SJSA1 (cell line): ENCODE data around the gene BACH2. TPM values are rescaled to one million over a fixed set of nuclear protein-coding genes. Genes with fewer than 3 reads are reported as not detected.

Experiments used
- DNase-seq, 2 experiments: peaks; one replicate each; pipeline ENCODE4 v3.0.0-alpha.2; 2015 to 2020; ENCODE audit warnings: low spot score in 2 of 2, low read depth in 1 of 2
- H3K27ac ChIP-seq: fragments of 250-450 bp; sonication (Bioruptor Pico); 2 replicates; pipeline ENCODE4 v1.5.1; 2020; ENCODE audit warnings: mild to moderate bottlenecking, moderate library complexity
- H3K27me3 ChIP-seq: fragments of 250-450 bp; sonication (Bioruptor Pico); replicated peaks from 2 replicates; pipeline ENCODE4 v1.5.1; 2020; ENCODE audit warnings: mild to moderate bottlenecking, moderate library complexity
- H3K36me3 ChIP-seq: fragments of 250-450 bp; sonication (Bioruptor Pico); 2 replicates; pipeline ENCODE4 v1.5.1; 2020; ENCODE audit warnings: mild to moderate bottlenecking
- H3K4me1 ChIP-seq: fragments of 250-450 bp; sonication (Bioruptor Pico); replicated peaks from 2 replicates; pipeline ENCODE4 v1.6.1; 2021; ENCODE audit warnings: mild to moderate bottlenecking
- H3K4me3 ChIP-seq: fragments of 250-450 bp; sonication (Bioruptor Pico); 2 replicates; pipeline ENCODE4 v1.5.1; 2020; ENCODE audit warnings: mild to moderate bottlenecking
- H3K9me3 ChIP-seq: fragments of 250-450 bp; sonication (Bioruptor Pico); replicated peaks from 2 replicates; pipeline ENCODE4 v1.5.1; 2020; ENCODE audit warnings: mild to moderate bottlenecking
- total RNA-seq: library from RNA; depleted of rRNA; stranded (reverse); fragments of >200 nt; shearing (Covaris generic); gene quantifications from 2 replicates; pipeline ENCODE4 v1.2.3, GENCODE V29; 2014

Gene BACH2
- total RNA-seq, 1 experiment from 2014 or later = 1.3 TPM

DNA sequence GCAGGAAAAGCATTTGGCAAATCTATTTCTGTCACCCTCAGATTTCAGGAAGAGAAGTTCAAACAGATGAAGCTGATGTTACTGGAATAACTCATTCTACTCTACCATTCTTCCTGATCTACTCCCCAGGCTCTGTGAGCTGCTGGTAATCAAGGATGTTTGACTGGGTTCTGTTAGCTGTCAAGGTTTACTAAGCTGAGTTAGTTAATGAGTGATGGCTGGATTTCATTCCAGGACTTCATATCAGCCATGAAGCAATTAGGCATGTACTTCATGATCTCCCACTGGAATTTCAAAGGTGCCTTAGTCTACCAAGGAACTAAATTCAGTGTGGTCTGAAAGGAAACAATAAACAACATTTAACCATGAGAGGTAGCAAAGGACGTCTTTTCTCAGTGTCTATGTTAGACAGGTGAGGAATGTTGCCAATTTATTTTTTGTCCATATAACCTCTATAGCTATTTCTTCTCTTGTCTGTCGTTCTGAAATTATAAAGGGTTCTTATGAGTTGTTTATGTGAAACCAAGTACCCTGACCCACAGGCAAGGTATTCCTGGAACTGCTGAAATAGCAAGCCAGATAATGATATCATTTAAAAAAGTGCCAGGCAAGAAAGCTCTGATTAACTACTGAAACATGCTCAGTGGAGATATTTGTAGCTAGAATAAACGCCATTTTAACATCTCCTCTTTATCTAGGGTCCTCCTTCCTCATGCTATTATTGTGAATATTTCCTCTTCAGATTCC, 112.9 kb downstream of the BACH2 start:
- Histone ChIP-seq H3K27ac (no peak overlapping the region), H3K4me3 (no peak overlapping the region), H3K36me3 (no peaks in the 10 kb centered on the region), H3K9me3 (no peaks in the 10 kb centered on the region), H3K4me1 (peaks cover 28% of the 10 kb centered on the region), H3K27me3 (no peaks in the 10 kb centered on the region)
- DNase-seq = no peak

DNA sequence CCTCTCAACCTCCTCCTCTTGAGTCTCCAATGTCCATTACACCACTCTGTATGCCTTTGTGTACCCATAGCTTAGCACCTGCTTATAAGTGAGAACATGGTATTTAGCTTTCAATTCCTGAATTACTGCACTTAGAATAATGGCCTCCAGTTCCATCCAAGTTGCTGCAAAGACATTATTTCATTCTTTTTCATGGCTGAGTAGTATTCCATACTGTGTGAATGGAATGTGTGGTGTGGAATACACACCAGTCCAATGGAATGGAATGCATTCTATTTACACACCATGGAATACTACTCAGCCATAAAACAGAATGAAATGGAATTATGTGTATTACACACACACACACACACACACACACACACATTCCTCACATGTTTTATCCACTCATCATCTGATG, 116.1 kb downstream of the BACH2 start:
- H3K36me3 ChIP-seq = no peaks in the 10 kb centered on the region
- H3K27me3 ChIP-seq = no peaks in the 10 kb centered on the region
- H3K4me1 ChIP-seq = peaks cover 45% of the 10 kb centered on the region
- no peak overlapping the region for H3K4me3 ChIP-seq
- DNase-seq = no peak
- H3K27ac ChIP-seq = no peak overlapping the region
- no peaks in the 10 kb centered on the region for H3K9me3 ChIP-seq

DNA sequence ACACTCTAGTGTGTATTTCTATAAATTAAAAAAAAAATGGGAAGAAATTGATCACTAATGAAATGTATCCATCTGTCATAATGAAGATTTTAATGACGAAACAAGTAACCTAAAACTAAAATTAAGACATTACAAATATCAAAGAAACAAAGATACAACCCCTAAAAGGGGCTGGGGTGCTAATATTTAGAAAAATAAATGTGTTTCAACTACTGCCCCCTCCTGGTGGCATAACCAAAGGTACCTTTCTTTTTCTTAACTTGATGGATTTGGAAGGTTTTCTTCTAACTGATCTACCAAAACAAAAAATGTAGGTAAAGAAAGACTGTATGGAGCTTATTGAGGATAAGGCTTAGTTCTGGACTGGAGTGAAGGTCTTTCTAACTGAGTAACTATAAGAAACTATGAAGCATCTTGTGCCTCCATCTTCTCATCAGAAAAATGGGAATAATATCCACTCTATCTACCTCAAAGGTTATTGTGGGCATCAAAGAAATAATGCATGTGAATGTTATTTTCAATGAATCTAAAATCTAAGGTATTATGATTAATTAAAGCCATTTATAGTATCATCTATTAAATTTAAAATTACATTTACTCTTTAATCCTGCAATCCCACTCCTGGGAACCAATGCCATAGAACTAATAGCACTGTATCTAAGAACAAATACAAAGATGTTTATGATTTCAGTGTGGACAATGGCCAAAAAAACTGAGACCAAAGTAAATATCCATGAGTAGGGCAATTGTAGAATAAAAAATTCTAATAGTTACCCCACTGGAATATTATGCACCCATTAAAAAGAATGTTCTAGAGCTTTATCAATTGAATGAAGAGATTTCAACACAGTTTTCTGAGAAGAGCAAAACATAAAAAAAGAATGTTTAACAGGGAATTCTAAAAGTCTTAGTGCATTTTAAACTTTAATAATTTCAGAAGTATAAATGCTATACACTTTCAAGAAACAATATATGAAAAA, 117.2 kb downstream of the BACH2 start:
- peak in 1 of 2 experiments; percentile 36 for DNase-seq
- no peak overlapping the region for H3K4me3 ChIP-seq
- peaks cover 35% of the 10 kb centered on the region for H3K4me1 ChIP-seq
- H3K27ac ChIP-seq = no peak overlapping the region
- H3K9me3 ChIP-seq = no peaks in the 10 kb centered on the region
- no peaks in the 10 kb centered on the region for H3K27me3 ChIP-seq
- no peaks in the 10 kb centered on the region for H3K36me3 ChIP-seq

DNA sequence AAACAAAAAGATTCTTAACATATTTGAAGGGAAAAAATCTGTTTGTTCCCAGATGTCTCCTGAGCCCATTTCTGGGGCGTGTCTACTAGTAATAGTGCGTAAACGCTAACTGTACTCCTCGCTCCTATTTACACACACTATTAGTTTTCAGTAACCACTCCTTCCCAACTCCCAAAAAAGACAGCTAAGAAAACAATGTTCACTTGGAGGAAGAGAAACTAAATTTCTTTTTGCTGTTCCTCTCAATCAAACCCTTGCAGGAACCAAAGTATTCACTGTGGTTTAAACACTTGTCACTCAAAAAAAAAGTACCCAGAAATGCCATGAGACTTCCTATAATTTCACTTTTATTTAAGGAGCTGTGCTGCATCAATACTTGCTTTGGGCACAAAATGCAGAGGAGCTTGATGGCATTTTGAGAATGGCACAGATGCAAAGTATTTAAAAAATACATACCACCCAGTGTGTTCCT, 118.2 kb downstream of the BACH2 start:
- Histone ChIP-seq H3K4me3 (no peak overlapping the region), H3K4me1 (peaks cover 24% of the 10 kb centered on the region), H3K9me3 (no peaks in the 10 kb centered on the region), H3K36me3 (no peaks in the 10 kb centered on the region), H3K27me3 (no peaks in the 10 kb centered on the region), H3K27ac (no peak overlapping the region; the same call in 1 of the 2 replicates)
- peak in 1 of 2 experiments; percentile 50 for DNase-seq

DNA sequence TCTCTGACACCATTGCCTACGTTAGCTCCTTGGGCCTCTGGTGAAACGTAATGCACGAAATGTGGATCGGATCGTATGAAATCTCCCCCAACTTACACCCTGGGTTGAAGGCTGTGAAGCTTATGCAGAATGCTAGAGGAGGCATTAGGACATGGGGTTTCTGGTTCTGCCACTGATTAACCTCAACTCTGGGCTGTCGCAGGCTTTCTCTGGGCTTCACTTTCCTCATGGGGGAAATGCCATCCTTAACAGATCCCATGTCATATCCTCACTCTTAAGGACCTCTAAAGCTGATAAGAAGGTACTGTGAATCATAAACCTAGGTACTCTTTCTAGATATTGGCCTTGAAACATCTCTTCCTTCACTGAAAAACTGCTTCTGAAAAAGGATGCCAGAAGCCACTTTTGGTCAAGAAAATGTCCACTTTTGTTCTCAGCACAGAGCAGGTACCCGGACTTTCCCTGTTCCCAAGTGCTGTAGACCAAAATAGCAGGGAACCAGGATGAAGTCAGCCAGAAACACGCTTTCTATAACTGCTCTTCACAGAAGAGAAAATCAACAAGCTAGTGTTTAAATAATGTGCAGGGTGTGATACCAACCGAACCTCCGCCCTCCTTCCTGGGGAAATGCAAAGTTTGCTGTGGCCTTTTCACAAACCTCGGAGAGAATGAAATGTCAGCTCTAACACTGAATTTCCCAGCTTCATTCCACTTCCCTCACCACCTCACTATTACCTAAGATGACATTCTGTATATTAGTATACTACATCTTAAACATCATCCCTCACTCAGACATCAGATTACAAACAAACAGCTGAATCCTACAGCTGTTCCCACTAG, 118.9 kb downstream of the BACH2 start:
- Histone ChIP-seq H3K36me3 (no peaks in the 10 kb centered on the region), H3K9me3 (no peaks in the 10 kb centered on the region), H3K4me3 (no peak overlapping the region), H3K27ac (peak overlapping the region; percentile 4; the same call in 1 of the 2 replicates), H3K27me3 (no peaks in the 10 kb centered on the region), H3K4me1 (peaks cover 23% of the 10 kb centered on the region)
- DNase-seq = no peak

DNA sequence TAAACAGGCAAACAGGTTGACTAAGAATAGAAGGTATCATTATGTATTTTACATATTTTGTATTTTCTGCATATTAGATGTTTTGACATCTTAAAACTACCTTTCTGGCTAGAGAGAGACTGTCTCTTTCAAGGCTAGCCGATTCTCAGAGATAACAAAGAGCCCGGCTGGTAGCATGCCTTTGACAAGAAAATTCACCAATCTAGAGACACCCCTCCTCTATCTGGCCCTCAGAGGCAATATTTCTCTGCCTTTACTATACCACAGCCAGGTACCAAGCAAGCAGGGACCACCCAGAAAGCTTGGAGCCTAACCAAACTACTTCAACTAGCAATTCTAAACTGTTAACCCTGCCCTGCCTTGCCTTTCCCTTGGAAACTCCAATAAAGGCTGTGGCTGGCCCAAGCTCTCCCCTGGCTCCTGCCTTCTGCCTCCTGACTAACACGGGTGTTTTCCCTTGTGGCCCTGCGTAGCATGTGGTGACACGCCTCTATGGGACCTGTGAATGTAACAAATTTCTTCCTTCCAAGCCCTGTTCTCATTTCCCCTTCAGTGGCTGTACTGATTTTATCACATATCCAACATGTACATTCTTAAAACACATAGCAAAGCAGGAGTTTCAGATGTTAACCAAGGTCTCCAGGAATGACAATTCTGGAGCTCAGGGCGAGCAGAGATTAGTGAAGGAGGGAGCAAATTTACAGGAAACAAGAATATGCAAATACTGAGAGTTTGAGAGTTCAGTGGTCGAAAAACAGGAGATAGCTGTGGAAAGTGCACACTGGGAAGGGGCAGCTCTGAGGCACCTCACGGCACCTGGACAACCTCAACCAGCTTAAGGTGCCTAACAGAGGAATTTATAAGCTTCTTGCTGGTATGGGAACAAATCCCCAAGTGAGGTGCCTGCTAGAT, 120.8 kb downstream of the BACH2 start:
- Histone ChIP-seq H3K27ac (no peak overlapping the region), H3K4me3 (no peak overlapping the region), H3K27me3 (no peaks in the 10 kb centered on the region), H3K4me1 (peaks cover 23% of the 10 kb centered on the region), H3K36me3 (no peaks in the 10 kb centered on the region), H3K9me3 (no peaks in the 10 kb centered on the region)
- peak in 1 of 2 experiments; percentile 24 for DNase-seq

DNA sequence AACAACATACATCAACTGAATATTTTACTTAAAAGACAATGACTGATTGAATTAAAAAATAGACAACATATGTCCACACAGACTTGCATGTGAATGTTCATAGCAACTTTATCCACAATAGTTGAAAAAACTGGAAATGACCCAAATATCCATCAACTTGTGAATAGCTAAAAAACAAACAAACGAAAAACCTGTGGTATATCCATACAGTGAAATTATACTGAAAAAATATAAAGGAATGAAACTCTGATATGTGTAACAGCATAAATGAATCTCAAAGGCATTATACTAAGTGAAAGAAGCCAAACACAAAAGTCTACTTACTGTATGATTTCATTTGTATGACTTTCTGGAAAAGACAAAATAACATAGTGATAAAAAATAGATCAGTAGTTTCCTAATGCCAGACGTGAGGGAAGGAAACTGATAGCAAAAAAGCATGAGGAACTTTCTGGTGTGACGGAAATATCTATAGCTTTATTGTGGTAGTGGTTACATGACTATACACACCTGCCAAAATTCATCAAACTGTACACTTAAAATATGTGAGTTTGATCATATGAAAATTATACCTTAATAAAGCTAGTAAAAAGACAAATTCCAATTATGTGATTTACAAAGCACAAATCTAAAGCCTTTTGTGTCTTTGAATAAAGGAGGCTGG, 123.2 kb downstream of the BACH2 start:
- Histone ChIP-seq H3K36me3 (no peaks in the 10 kb centered on the region), H3K4me3 (no peak overlapping the region), H3K27me3 (no peaks in the 10 kb centered on the region), H3K4me1 (peaks cover 21% of the 10 kb centered on the region), H3K9me3 (no peaks in the 10 kb centered on the region), H3K27ac (no peak overlapping the region)
- DNase-seq = no peak

DNA sequence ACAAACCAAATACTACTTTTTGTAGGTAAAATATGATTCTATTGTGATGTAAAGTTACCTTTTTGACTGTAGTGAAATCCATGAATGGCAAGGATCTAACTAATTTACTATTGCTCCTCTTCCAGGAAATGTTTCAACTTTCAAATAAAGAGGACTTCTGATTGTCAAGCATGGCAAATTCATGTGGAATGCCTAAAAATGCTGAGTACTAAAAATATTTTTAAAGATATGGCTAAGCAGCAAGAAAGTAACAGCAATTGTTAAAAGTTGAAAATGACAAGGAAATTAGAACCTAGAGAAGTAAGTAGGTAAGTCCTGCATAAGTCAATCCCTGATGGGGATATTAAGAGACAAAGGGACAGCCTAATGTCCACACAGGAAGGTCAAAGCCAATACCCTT, 126.0 kb downstream of the BACH2 start:
- H3K4me1 ChIP-seq = peaks cover 5% of the 10 kb centered on the region
- no peak overlapping the region for H3K4me3 ChIP-seq
- H3K9me3 ChIP-seq = no peaks in the 10 kb centered on the region
- H3K36me3 ChIP-seq = no peaks in the 10 kb centered on the region
- DNase-seq = no peak
- H3K27me3 ChIP-seq = no peaks in the 10 kb centered on the region
- H3K27ac ChIP-seq = no peak overlapping the region

DNA sequence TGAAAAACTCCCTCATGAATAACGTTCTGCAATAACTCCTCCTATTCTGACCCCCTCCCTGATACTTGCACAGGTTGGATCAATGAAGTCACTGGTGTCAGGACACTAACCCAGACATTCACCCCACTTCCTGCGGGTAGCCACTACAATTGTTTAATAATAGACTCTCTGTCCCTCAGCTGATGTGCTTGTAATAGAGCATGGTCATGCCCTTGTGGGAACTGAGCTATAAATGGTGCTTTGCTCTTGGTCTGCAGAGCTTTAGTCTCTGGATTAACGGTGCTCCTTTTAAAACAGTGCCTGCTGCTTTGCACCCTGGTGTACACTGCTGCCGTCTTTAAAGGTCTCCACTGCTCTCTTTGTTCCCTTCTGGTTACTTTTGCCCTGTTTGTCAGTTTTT, 127.3 kb downstream of the BACH2 start:
- DNase-seq = no peak
- no peaks in the 10 kb centered on the region for H3K27me3 ChIP-seq
- H3K4me3 ChIP-seq = no peak overlapping the region
- H3K9me3 ChIP-seq = no peaks in the 10 kb centered on the region
- H3K36me3 ChIP-seq = no peaks in the 10 kb centered on the region
- H3K4me1 ChIP-seq = peaks cover 5% of the 10 kb centered on the region; the same call in 1 of the 2 replicates
- H3K27ac ChIP-seq = no peak overlapping the region

DNA sequence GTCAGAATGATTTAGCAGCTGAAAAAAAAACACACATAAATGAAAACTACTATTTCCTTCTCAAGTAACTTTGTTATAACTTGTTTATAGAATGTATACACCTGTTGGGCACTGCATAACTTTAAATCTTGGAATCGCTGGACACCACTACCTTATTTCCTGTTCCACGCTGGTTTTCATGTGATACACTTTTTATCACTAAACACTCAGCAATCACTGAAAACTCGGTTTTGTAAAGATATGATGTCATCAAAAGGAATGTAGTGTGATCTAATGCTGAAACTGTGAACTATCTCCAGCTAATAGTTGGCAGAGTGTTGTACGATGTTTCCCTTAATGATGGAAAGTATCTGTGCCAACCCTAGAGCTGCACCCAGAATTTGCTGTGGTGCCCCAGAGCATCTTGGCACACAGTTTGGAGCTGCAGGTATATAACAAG, 127.9 kb downstream of the BACH2 start:
- no peak overlapping the region for H3K4me3 ChIP-seq
- H3K9me3 ChIP-seq = no peaks in the 10 kb centered on the region
- H3K27me3 ChIP-seq = no peaks in the 10 kb centered on the region
- peaks cover 5% of the 10 kb centered on the region; the same call in 1 of the 2 replicates for H3K4me1 ChIP-seq
- H3K27ac ChIP-seq = no peak overlapping the region
- peak in 1 of 2 experiments; percentile 20 for DNase-seq
- no peaks in the 10 kb centered on the region for H3K36me3 ChIP-seq

DNA sequence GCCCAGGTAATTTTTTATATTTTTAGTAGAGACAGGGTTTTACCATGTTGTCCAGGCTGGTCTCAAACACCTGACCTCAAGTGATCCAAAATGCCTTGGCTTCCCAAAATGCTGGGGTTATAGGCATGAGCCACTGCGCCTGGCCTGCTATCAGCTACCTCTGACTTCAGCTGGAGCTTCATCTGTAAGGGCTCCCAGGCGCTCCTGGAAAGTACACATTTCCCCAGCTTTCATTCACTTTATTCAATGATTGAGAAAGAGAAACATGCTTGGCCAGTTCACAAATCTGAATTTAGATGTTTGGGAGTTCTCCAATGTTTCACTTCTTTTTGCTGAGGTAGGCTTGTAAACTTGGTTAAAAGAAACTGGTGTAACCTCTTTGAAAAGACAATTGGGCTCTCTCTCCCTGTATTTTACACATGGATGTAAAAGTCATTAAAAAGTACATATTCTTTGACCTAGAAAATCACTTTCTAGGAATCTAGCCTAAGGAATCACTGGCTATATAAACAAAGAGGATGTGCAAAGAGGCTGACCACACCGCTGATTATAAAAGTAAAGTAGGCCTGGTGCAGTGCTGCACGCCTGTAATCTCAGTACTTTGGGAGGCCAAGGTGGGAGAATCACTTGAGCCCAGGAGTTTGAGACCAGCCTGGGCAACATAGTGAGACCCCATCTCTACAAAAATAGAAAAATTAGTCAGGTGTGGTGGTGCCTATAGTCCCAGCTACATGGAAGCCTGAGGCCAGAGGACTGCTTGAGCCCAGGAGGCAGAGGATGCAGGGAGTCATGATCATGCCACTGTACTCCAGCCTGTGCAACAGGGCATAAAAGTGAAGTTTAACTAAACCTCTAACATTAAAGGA, 128.9 kb downstream of the BACH2 start:
- no peaks in the 10 kb centered on the region for H3K27me3 ChIP-seq
- DNase-seq = no peak
- H3K9me3 ChIP-seq = no peaks in the 10 kb centered on the region
- peaks cover 5% of the 10 kb centered on the region; the same call in 1 of the 2 replicates for H3K4me1 ChIP-seq
- no peak overlapping the region for H3K27ac ChIP-seq
- no peak overlapping the region for H3K4me3 ChIP-seq
- H3K36me3 ChIP-seq = no peaks in the 10 kb centered on the region
